K562 (cell line): ENCODE measurements around the gene FXYD3.

Source experiments
- CCAR2 ChIP-seq: fragments of 200-400 bp; formaldehyde crosslinking; IDR thresholded peaks from 2 replicates; pipeline ENCODE4 v1.6.1; 2017; ENCODE audit warnings: mild to moderate bottlenecking, low read depth, low read length
- CTCF ChIP-seq, 3 experiments: IDR thresholded peaks in 2 of 3; conservative IDR thresholded peaks in 1 of 3; 2 replicates each; pipeline ENCODE4 v1.5.1; 2011 to 2012; ENCODE audit warnings: low read length in 3 of 3, mild to moderate bottlenecking in 3 of 3, control low read depth in 2 of 3, improper control_type of control experiment in 1 of 3, inconsistent platforms in 1 of 3, low read depth in 1 of 3, mixed read lengths in 1 of 3, moderate library complexity in 1 of 3; ENCODE audit not compliant: insufficient read depth in 2 of 3
- CTCFL ChIP-seq: IDR thresholded peaks from 2 replicates; pipeline ENCODE4 v1.6.1; 2011; ENCODE audit warnings: borderline replicate concordance, low read depth, mild to moderate bottlenecking, moderate library complexity, low read length; ENCODE audit not compliant: insufficient read depth, poor library complexity, severe bottlenecking
- GABPA ChIP-seq: fragments of 200-800 bp; sonication (Bioruptor generic); conservative IDR thresholded peaks from 2 replicates; pipeline ENCODE4 v1.6.1; 2016; ENCODE audit warnings: low read depth, missing genetic modification characterization, missing compliant biosample characterization
- HCFC1 ChIP-seq: IDR thresholded peaks from 2 replicates; pipeline ENCODE4 v1.6.1; 2012; ENCODE audit warnings: low read depth, low read length, improper control_type of control experiment
- POLR2A ChIP-seq: fragments of 450-650 bp; conservative IDR thresholded peaks from 2 replicates; pipeline ENCODE4 v1.6.1; 2016
- SAP30 ChIP-seq: fragments of 200-600 bp; sonication (generic); IDR thresholded peaks from 2 replicates; pipeline ENCODE4 v1.6.1; 2012; ENCODE audit warnings: borderline replicate concordance, low read depth, mild to moderate bottlenecking, moderate library complexity, low read length, control low read depth, inconsistent platforms; ENCODE audit not compliant: insufficient read depth, poor library complexity, severe bottlenecking
- TAF15 ChIP-seq: fragments of 200-400 bp; formaldehyde crosslinking; IDR thresholded peaks from 2 replicates; pipeline ENCODE4 v1.6.1; 2017; ENCODE audit warnings: mild to moderate bottlenecking, low read depth, low read length, moderate library complexity
- WHSC1 ChIP-seq: IDR thresholded peaks from one replicate; pipeline ENCODE4 v1.6.1; 2012; ENCODE audit warnings: low read length, control low read depth, inconsistent platforms
- ZFP36 ChIP-seq: fragments of 150-350 bp; IDR thresholded peaks from 2 replicates; pipeline ENCODE4 v1.6.1; 2018; ENCODE audit warnings: low read length, low read depth; ENCODE audit not compliant: partially characterized antibody

DNA sequence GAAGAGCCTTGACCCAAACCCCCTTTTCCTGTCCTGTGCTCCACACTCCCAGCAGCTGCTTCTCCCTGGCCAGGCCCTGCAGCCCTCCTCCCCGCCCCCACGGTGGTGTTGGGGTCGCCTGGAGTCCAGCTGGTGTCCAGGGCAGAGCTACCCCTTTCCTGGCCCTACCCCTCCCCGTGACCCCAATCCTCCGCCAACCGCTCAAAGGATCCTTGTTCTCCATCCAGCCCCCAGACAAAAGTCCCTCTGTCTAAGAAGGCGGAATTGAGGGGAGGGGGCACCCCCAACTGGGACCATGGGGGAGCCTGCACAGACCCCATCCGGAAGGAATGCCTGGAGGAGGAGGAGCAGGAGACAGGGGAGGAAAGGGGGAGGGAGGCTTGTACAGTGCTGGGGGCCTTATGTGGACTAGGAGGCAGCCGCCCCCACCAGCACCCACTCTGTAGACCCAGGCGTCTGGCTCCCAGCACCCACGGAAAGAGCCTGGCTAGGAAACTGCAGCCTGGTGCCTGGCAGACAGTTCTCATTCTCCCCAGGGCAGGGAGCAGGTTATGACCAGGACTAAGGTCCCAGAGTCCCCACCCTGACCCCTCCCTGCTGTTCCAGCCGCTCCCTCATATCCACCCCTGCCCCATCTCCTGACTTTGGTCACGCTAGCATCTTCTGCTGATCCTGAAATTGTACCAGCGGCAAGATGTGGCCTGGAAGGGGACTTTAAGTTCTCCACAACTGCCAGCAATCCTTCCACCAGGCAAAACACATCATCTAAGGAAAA, at the start of gene FXYD3:
- no peak for TF ChIP-seq WHSC1
- no peak for TF ChIP-seq SAP30
- TF ChIP-seq GABPA (tag): no peak
- TF ChIP-seq TAF15: no peak
- TF ChIP-seq CTCFL: no peak
- no peak for TF ChIP-seq HCFC1
- TF ChIP-seq CTCF (IDR thresholded peaks at IDR 0.05 in 2 of 3, conservative IDR thresholded peaks at IDR 0.05 in 1 of 3; ENCODE audit: insufficient read depth in 2 of 3, low read depth in 1 of 3, low read length in 3 of 3): no peak
- TF ChIP-seq ZFP36: no peak
- TF ChIP-seq POLR2A: no peak
- TF ChIP-seq CCAR2: no peak
